Smooth muscle cell (in vitro differentiated cells): ENCODE measurements around the gene GDAP1L1. TPM values are rescaled to one million over a fixed set of nuclear protein-coding genes. Genes with fewer than 3 reads are reported as not detected.
A peak's percentile ranks its signal among the peaks of the same experiment; 100 is the strongest.

ENCODE experiments used
- DNase-seq: peaks from one replicate; lab custom pipeline; 2025; ENCODE audit not compliant: unreplicated experiment; lab: John Stamatoyannopoulos, UW
- H2AFZ ChIP-seq: fragments of 200-600 bp; sonication (generic); 2 replicates; pipeline ENCODE4 v1.6.0; 2016; ENCODE audit warnings: antibody characterized with exemption, low read depth, mild to moderate bottlenecking
- H3F3A ChIP-seq: fragments of 200-600 bp; sonication (generic); 2 replicates; pipeline ENCODE4 v1.6.0; 2017; ENCODE audit warnings: antibody characterized with exemption, low read depth
- H3K27ac ChIP-seq: fragments of 200-600 bp; sonication (generic); 2 replicates; pipeline ENCODE4 v1.5.1; 2016; ENCODE audit warnings: low read depth, mild to moderate bottlenecking
- H3K27me3 ChIP-seq: fragments of 200-600 bp; sonication (generic); 2 replicates; pipeline ENCODE4 v1.6.1; 2016; ENCODE audit warnings: low read depth, mild to moderate bottlenecking
- H3K36me3 ChIP-seq: fragments of 200-600 bp; sonication (generic); 2 replicates; pipeline ENCODE4 v1.5.1; 2016; ENCODE audit warnings: low read depth
- H3K4me1 ChIP-seq: fragments of 200-600 bp; sonication (generic); 2 replicates; pipeline ENCODE4 v1.5.1; 2016; ENCODE audit warnings: low read depth
- H3K4me2 ChIP-seq: fragments of 200-600 bp; sonication (generic); 2 replicates; pipeline ENCODE4 v1.6.0; 2016; ENCODE audit warnings: mild to moderate bottlenecking
- H3K4me3 ChIP-seq: fragments of 200-600 bp; sonication (generic); 2 replicates; pipeline ENCODE4 v1.5.1; 2016; ENCODE audit warnings: mild to moderate bottlenecking
- H3K79me2 ChIP-seq: fragments of 200-600 bp; sonication (generic); 2 replicates; pipeline ENCODE4 v1.6.0; 2016; ENCODE audit warnings: low read depth, mild to moderate bottlenecking
- H3K9ac ChIP-seq: fragments of 200-600 bp; sonication (generic); 2 replicates; pipeline ENCODE4 v1.6.0; 2016; ENCODE audit warnings: low read depth
- H3K9me3 ChIP-seq: fragments of 200-600 bp; sonication (generic); replicated peaks from 2 replicates; pipeline ENCODE4 v1.5.1; 2016; ENCODE audit warnings: low read depth
- H4K20me1 ChIP-seq: fragments of 200-600 bp; sonication (generic); 2 replicates; pipeline ENCODE4 v1.6.0; 2016; ENCODE audit warnings: low read depth
- CTCF ChIP-seq: fragments of 200-600 bp; sonication (generic); IDR thresholded peaks from 2 replicates; pipeline ENCODE4 v1.5.1; 2017; ENCODE audit warnings: borderline replicate concordance, mild to moderate bottlenecking, antibody characterized with exemption; ENCODE audit not compliant: insufficient read depth, poor library complexity, severe bottlenecking
- WGBS: methylation state at CpG from one replicate; pipeline ENCODE4 v1.1.7; 2016; ENCODE audit warnings: low lambda C conversion rate; 5-methylcytosine and 5-hydroxymethylcytosine counted together
- polyA plus RNA-seq: library from polyadenylated mRNA; unstranded; fragments of >200 nt; fragmentation: Nextera tagmentation; extraction: Ambion mirVana; gene quantifications from 2 replicates; pipeline ENCODE4 v1.2.1, GENCODE V29; 2016
- total RNA-seq: library from RNA; depleted of rRNA; stranded (reverse); fragments of >200 nt; gene quantifications from 2 replicates; pipeline ENCODE4 v1.2.3, GENCODE V29; 2014

Gene GDAP1L1
- total and polyA plus RNA-seq, 2 experiments from 2014 or later = not detected

- peaks cover 36% of the 10 kb centered on the region for H4K20me1 ChIP-seq
- no peaks in the 10 kb centered on the region for H3K36me3 ChIP-seq
- peak overlapping the region; percentile 93 for H3K9ac ChIP-seq
- no peak for TF ChIP-seq CTCF
- H3K9me3 ChIP-seq = no peaks in the 10 kb centered on the region
- H2AFZ ChIP-seq = no peak overlapping the region
- no peaks in the 10 kb centered on the region for H3K27me3 ChIP-seq
- H3K4me2 ChIP-seq = peak overlapping the region; percentile 86
- peaks cover 5% of the 10 kb centered on the region for H3F3A ChIP-seq
- peaks cover 52% of the 10 kb centered on the region for H3K79me2 ChIP-seq
- no peak for DNase-seq
- 1% methylated on average over 30 of the region's 31 CpGs for WGBS
- peak overlapping the region; percentile 93 for H3K27ac ChIP-seq
- peak overlapping the region; percentile 75 for H3K4me3 ChIP-seq
- peaks cover 23% of the 10 kb centered on the region for H3K4me1 ChIP-seq
Measured at GRCh38 chr20:44209686-44210405, 37.3 kb upstream of the GDAP1L1 start.

GRCh38 chr20:44210406-44211176 is 36.5 kb upstream of the GDAP1L1 start, which contains the start of gene OSER1:
Gene OSER1, minus strand, starts transcription at chr20:44210771. Its CDS starts 3,814 bp downstream, at chr20:44206957.
- no peaks in the 10 kb centered on the region for H3K36me3 ChIP-seq
- no peaks in the 10 kb centered on the region for H3K9me3 ChIP-seq
- peak within 1 kb of the TSS; percentile 93 for H3K9ac ChIP-seq
- under 1% methylated on average over 56 of the region's 79 CpGs for WGBS
- peak; percentile 93 for DNase-seq
- H3K4me3 ChIP-seq = peak within 1 kb of the TSS; percentile 75
- peaks cover 23% of the 10 kb centered on the region for H3K4me1 ChIP-seq
- peak within 1 kb of the TSS; percentile 92 for H2AFZ ChIP-seq
- H3K4me2 ChIP-seq = peak within 1 kb of the TSS; percentile 94
- TF ChIP-seq CTCF = no peak
- H3F3A ChIP-seq = peaks cover 5% of the 10 kb centered on the region
- H3K27me3 ChIP-seq = no peaks in the 10 kb centered on the region
- H4K20me1 ChIP-seq = peaks cover 36% of the 10 kb centered on the region
- H3K79me2 ChIP-seq = peaks cover 45% of the 10 kb centered on the region
- peak within 1 kb of the TSS; percentile 93 for H3K27ac ChIP-seq

- Histone ChIP-seq H3K4me3 (peak overlapping the region; percentile 75), H3K36me3 (no peaks in the 10 kb centered on the region), H3K27ac (peak overlapping the region; percentile 93), H3K79me2 (peaks cover 38% of the 10 kb centered on the region), H3K4me1 (peaks cover 23% of the 10 kb centered on the region), H2AFZ (peak overlapping the region; percentile 92), H3K4me2 (peak overlapping the region; percentile 94), H3K9me3 (no peaks in the 10 kb centered on the region), H4K20me1 (peaks cover 36% of the 10 kb centered on the region), H3F3A (peaks cover 5% of the 10 kb centered on the region), H3K27me3 (no peaks in the 10 kb centered on the region), H3K9ac (peak overlapping the region; percentile 85)
- WGBS = 17% methylated on average over 24 of the region's 24 CpGs
- TF ChIP-seq CTCF = no peak
- DNase-seq = no peak
Measured at GRCh38 chr20:44211177-44212039, 35.7 kb upstream of the GDAP1L1 start.
